Measurements from ENCODE around the gene SPOCK3.
"Not testable (repeated sequence)": the region's sequence is repeated elsewhere in the genome, so short reads cannot be mapped to it uniquely, and the experiment has no call there.

The SPOCK3 gene

DNA sequence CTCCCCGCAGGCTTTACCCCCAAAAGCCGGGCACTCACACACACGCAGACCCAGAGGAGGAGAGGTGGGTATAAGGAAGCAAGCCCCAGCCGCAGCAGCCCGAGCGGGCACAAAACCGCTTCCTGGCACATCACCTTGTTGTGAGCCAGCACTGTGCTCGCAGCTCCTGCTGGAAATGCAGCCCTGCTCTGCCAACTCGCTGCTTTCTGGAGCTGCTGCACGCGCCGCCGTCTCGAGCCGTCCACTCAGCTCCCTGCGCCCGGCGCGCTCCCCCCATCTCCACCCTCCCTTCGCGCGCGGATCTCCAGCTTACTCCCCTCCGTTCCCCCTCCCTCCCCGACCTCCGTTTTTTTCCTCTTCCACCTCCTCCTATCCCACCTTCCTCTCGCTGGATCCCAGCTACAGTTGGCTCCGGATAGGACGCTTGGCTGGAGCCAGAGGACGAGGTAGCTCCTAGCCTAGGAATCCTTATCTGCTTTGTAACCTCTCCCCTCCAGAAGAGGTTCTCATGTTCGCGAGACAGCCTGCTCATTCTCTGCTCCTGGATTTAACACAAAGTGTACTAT lies at the start of gene SPOCK3:
Gene SPOCK3 (minus strand): TSS at position 179 of the 566 bp plus-strand sequence.
- peak; percentile 58 for DNase-seq

DNA sequence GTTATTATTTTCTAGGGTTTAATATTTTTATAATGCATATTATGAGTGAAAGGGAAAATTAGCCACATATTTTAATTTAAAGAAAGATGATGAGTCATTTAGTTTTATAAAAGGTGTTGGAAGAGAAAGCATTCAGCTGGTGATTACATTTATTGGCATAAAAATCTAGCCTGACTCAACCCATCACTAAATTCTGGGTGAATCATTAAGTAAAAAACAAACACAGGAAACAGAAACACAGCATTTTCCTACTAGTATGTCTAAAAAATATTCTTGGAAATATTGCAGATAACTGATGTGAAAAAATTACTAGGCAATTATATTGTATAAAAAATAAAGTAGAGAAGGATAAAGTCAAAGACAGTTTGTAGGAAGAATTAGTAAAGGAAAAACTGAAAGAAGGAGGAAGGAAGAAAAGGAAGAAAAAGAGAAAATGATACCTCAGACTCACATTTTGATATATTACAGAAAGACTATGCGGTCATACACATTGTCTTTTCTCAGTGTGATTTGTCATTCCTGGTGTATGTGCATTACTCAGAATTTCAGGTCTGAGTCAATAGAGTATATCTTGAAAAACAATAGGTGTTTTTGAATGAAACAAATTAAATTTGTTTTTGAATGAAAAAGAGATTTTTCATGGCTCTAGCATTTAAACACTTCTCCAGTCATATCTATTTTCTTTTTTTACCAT lies 48.0 kb upstream of the SPOCK3 start:
- no peak for DNase-seq

DNA sequence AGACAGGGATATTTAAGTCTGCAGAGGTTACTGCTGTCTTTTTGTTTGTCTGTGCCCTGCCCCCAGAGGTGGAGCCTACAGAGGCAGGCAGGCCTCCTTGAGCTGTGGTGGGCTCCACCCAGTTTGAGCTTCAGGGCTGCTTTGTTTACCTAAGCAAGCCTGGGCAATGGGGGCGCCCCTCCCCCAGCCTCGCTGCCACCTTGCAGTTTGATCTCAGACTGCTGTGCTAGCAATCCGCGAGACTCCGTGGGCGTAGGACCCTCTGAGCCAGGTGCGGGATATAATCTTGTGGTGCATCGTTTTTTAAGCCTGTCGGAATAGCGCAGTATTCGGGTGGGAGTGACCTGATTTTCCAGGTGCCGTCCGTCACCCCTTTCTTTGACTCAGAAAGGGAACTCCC lies 47.3 kb upstream of the SPOCK3 start:
- not testable (repeated sequence) for DNase-seq

DNA sequence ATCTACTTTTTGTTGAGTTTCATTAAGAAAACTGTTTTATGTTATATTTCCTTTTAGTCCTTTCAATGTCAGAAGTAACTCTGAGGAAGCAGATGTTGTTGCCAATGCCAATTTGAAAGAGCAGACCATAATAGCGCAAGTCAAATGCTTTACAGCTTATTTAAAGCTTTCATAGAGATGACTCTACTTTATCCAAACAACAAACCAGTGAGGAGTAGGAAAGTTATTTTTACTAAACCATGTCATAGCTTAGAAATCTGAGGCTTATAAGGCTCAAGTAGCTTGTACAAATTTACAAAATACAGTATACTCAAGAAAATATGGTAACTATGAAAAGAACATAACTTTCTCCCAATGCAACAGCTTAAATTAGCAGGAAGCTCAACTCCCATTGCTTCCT lies 40.1 kb upstream of the SPOCK3 start:
- no peak for DNase-seq

DNA sequence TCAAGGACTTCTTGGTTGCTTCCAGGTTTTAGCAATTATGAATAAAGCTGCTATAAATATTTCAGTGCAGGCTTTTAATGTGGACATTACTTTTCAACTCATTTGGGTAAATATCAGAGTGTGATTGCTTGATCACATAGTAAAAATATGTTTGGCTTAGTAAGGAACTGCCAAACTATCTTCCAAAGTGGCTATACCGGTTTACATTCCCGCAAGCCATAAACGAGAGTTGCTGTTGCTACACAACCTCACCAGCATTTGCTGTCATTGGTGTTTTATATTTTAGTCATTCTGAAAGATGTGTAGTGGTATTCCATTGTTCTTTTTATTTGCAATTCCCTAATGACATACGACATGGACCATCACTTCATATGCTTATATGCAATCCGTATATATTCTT lies 30.9 kb upstream of the SPOCK3 start:
- DNase-seq = no peak

DNA sequence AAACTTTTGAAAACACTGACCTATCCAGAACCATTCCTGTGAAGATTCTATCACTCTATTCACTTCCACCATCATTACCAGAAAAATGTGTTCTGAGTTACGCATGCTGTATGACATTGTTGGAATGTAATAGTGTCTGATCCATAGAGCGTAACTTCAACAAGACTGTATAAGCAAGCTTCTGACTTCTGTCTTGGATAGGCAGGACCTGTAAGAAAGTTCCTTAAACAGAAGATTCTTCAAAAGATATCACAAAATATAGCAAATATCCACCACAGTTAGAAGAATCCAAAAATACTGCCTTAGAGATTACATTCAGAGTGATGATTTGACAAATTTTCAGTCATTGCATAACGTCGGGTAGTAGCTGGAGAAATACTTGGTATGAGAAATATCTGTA lies 14.0 kb upstream of the SPOCK3 start:
- DNase-seq = no peak

DNA sequence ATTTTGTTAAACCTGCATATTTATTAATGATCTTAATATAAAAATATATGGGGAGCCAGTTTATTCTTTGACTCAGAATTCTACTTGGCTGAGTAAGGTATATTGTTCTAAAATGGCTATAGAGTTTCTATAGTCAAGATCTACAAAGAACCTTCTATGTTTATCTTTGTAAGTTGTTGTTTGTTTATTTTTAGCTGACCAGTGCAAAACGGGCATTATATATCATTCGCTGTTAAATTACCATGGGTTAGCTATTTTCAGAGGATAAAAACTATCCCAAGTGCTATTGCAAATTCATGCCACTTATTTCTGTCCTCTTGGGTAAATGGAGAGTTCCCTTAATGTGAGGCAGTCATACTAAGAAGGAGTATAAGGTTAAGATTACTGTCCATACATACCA lies 5.3 kb upstream of the SPOCK3 start:
- DNase-seq = no peak

DNA sequence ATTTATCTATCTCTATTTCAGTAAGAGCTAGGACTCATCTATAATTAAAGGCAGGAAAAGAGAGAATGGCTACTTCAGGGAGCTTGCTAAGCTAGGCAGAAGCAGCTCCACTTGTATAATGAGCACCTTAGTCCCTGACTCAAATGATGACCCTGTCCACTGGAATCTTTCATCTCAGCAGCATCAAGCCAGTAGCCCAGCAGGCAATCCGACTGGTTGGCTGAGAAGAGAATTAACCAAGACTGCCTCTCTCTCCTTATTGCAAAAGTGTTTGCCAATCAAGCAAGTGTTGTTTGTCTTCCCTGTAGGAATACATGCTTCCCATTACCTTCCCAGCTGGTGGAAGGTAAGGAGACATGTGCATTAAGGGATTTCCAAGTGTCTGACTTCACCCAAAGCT lies 3.9 kb upstream of the SPOCK3 start:
- no peak for DNase-seq

DNA sequence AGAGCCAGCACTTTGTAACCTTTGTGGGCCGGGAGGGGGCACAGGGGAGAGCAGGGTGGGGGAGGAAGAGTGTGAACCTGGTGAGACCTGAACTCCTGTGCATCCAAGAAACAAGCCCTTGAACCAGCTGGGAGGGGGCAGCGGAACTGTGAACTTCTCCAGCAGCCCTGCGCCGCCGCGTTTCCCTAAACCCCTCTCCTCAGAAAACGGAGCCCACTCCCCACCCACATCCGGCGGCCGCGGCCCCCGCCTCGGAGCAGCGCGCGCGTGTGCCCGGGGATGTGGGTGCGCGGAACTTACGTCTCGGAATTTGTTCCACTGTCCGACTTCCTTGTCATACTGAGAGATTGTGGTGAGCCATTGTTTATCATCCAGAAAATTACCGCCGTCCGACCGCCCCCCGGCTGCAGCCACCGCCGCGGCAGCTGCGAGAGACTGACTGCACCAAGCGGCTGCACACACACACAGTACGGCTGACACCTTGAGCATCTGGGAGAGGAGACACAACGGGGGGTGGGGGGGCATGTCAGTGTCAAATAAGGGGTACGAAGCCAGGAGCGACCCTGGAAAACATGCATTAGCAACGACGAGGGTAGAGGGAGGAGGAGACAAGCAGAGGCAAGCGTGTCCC lies 494 bp downstream of the SPOCK3 start:
- peak; percentile 20 for DNase-seq

DNA sequence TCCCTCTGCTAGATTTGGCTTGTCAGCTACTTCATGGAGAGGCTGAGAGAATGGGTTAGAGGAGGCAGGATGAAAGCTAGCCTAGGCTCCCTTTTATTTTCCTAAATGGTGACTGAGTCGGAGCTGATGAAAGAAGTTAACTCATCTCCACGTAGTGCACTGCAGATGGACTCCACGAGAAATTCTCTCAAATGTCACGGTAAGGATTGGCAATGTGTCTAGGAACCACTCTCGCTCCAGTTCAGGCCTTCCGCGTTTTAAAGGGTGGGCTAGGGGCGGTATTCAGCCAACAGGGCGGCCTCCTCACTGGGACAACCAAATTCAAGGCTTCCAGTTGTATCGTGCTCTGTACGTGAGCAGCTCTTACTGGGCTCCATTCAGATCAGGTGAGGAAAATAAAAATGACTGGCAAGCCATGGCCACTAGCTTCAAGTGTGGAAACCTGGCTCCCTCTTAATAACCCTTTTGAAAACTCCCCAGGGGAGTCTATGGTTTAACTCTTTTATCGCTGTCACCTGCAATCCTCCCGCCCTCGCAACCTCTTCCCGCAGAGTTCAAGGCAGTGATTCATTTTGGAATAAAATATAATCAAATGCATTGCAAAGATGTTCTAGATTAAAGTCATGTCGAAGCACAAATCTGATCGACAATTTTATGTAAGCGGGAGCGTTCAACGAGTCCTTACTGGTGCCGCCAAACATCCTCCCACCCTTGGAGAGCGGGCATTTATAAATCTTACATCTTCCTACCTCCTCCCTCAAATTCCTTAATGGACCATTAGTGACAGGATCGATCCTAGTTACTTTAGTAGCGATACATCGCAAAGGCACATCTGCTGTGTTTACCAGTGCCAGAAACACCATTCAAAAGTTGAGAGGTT lies 1.2 kb downstream of the SPOCK3 start:
- DNase-seq = no peak

DNA sequence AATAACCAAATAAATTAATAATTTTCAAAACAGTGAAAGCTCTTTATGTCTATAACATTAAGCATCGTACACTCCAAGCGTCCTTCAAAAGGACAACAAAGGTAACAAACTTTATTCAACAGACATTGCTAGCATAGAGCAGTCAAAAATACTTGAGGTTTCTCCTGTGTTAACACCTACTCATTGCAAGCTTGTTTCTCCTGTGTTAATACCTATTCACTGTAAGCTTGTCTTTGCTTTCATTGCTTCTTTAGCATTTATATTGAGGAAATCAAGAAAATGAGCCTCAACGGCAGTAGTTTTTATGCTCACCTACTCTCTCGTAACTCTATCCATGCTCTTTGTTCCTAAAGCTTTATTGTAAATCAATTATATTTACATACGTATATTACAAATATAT lies 3.5 kb downstream of the SPOCK3 start:
- DNase-seq = no peak

DNA sequence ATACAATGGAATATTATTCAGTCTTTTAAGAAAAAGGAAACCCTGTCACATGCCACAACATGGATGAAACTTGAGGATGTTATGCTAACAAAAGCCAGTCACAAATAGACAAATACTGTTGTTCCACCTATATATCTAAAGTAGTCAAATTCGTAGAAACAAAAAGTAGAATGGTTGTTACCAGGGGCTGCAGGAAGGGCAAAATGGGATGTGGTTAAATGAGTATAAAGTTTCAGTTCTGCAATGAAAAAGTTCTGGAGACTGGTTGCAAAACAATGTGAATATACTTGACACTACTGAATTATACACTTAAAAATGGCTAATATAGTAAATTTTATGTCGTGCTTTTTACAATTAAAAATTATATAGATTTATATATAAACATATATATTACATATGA lies 12.2 kb downstream of the SPOCK3 start:
- no peak for DNase-seq

DNA sequence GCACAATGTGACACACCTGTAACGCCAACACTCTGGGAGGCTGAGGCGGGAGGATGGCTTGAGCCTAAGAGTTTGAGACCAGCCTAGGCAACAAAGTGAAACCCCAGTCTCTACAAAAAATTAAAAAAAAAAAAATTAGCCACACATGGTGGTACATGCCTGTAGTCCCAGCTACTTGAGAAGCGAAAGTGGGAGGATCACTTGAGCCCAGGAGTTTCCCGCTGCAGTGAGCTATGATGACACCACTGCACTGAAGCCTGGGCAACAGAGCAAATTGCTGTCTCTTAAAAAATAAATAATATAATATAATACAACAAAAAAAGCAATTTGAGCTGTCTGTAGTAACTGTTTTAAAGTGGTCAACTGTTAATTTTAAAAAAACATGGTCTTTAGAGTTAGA lies 13.2 kb downstream of the SPOCK3 start:
- no peak for DNase-seq

DNA sequence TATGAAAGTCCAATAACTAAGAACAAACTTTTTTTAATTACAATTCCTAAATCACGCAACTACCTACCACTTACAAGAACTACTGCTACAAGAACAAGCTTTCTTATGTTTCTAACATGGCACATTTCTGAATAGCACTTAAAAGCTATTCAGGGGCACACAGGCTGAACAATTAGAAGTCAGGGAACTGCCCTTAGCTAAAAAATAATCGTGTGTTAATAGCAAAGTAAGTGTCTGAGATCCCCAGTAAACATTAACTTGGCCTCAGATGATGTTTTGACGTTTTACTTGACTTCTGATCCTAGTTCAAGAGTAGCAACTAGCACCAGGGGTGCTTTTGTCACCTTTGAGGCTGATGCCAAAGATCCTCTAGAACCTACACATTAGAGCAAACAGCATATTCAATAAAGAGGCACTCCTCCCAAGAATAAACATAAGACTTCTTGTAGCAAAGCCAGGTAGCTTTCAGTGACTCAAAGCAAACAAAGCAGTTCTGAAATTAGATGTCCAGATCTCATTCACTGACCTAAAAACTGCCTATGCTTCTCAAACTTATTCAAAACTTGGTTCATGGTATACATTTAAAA lies 16.2 kb downstream of the SPOCK3 start:
- DNase-seq = no peak

DNA sequence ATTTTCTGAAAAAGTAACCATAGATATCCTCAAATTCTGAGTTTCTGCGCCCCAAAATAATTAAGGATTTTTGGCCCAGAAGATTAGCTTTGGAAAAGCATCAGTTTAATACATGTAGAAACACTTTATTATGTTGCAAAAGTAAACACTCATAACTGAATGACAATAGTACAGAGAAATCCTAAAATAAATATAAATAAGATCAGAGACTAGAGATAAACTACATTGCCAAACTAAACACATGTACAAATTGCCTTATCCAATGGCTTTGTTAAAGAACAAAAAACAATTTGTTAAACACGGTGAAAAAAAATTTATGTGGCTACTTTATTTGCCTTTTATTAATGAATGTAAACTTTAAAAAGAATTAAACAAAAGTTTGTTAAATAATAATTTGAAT lies 17.5 kb downstream of the SPOCK3 start:
- DNase-seq = no peak

DNA sequence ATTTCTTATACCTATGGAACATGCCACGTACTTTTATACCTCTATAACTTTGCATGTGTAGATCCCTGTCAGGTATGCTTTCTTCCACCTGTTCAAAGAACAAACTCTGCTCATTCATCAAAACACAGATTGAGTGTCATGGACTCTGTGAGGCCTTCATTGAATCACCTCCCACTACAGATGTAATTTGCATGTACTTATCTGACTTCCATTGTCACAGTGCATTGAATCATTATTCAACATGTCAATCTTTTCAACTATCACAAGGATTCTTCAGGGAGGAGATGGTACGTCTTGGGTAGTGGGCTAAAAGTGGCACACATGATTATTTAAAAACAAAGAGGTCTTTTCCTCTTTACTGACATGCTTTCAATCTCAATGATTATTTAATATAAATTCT lies 24.1 kb downstream of the SPOCK3 start:
- no peak for DNase-seq

DNA sequence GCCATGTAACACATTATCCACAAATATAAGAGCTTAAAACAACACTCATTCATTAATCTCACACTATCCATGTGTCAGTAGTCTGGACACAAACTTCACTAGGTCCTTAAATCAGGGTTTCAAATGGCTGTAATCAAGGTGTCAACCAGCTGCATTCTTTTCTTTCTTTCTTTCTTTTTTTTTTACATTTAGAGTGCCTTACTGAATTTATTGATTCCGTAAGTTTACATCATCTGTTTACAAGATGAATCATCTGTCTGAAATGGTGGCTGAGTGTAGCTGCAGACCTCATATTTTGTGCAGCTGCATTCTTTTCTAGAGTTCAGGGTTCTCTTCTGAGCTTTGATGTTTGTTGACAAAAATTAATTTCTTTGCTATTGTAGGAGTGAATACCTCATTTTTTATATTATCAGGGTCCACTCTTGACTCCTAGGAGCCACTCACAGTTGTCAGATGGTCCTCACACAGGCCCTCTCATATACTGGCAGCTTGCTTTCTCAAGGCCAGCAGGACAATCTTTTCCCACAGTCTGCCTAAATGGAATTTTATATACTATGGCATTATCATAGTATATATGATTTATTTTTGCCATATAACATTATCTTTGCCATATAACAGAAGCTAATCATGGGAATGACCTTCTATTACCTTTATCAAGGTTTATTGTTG lies 37.8 kb downstream of the SPOCK3 start:
- no peak for DNase-seq

DNA sequence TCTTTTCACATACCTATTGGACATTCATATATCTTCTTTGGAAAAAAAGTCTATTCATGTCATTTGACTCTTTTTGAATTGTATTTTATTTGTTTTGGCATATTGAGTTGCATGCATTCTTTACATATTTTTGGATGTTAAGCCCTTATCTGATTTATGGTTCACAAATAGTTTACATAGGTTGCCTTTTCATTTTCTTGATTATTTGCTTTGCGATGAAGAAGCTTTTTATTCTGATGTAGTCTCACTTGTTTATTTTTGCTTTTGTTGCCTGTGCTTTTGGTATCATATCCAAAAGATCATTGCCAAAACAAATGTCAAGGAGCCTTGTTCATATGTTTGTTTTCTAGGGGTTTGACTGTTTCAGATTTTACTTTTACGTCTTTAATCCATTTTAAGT lies 43.9 kb downstream of the SPOCK3 start:
- DNase-seq = no peak

DNA sequence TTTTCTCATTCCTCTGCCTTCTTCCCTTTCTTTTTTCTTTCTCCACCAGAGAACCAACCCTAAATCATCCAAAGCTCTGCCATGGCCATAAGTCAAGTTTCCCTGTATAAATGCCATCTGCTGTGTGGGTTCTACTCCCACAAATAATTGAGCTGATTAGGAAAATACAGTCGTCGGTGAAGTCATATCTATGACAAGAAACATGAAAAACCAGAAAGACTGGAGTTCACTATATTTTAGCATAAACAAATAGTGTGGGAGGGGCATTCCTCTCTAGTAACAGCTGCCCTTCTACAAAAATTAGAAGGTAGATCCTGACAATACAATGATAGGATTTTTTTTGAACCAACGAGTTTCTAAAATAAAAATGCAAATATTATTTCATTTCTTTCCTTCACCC lies 48.8 kb downstream of the SPOCK3 start:
- peak; percentile 84 for DNase-seq

DNA sequence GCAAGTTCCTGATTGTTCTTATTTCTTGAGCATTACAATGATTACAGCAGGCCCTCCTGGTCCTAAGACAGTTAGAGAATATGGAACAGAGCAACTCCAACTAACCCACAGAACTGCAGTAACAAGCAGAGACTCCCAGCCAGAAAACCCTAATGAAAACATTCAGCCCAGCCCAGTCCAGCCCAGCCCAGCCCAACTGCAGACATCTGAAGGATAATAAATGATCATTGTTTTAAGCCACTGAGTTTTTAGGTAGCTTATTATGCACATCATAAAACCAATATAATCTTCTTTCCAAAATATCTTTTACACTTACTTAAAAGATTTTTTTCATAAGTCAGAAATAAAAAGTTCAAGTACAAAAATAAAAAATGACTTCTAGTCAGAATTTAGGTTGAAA lies 51.3 kb downstream of the SPOCK3 start:
- no peak for DNase-seq

DNA sequence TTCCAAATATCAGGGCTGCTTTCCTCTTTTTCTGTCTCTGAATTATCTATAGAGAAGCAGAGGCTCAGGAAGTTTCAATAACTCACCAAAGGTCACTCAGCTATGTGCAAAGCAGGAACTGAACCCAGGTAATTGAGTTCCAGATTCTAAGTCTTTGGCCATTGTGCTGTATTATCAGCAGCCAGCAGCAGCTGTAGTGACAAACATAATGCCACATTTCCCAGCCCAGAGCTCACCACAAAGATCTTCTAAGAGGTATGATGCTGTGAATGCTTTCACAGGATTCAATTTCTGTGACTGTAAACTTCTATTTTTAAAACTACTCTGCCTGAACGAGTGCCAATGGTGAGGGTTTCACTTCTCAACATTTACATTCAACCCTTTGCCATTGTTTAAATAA lies 56.4 kb downstream of the SPOCK3 start:
- DNase-seq = no peak

DNA sequence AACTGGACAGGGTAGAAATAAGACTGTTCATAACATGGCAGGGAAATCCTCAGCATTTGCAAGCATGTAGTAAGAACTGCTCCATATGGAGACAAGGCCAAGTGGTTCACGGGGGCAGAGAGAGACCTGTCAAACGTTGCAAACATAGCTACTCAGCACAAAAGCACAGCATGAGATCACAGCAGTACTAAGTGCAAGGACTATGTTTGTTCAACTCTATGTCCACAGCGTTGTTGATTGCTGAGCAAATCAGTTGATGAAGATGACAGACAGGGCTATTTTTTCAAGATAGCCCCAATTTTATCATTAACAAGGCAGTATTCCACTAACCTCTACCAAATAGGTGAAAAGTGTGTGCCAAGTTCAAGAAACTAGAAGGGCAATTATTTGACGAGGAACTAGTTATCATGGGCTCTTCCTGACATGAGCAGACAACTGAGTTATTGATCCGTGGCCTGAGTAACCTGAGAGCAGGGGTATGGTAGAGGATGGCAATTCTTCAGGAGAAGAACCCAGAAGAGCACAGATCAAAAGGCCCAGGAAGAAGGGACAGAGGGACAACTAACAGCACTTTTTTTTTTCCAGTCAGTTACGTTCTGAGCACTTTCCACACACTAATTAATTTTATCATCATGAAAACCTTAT lies 57.4 kb downstream of the SPOCK3 start:
- no peak for DNase-seq

Measured in NCI-H526 treated with DMSO at 0.1 percent for 48 hours (cell line).